ENCODE data around the gene KCNJ12. TPM values are rescaled to one million over a fixed set of nuclear protein-coding genes. Genes with fewer than 3 reads are reported as not detected.
A peak's percentile ranks its signal among the peaks of the same experiment; 100 is the strongest.

KCNJ12 gene
- total RNA-seq, 4 donors from 2014 or later = 0.94 to 1.7 TPM; not detected in 2

DNA sequence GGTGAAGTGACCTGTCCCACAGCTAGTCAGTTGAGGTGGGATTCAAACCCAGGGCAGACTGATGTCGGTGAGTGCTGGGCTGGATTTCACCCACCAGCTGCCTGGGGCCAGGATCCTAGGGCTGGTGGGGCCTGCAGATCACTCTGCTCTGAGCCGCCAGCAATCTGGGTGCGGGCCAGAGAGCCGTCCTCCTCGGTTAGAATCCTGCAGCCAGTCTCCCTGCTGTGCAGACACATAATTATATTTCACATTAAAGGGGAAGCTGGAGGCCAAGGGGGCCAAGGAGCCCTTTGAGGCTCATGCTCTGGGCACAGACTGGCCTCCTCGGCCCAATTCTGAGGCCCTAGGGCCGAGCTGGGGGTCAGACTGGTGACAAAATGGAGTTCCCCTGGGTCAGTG is 996 bp upstream of the KCNJ12 start:
- TF ChIP-seq, protein P1, sequence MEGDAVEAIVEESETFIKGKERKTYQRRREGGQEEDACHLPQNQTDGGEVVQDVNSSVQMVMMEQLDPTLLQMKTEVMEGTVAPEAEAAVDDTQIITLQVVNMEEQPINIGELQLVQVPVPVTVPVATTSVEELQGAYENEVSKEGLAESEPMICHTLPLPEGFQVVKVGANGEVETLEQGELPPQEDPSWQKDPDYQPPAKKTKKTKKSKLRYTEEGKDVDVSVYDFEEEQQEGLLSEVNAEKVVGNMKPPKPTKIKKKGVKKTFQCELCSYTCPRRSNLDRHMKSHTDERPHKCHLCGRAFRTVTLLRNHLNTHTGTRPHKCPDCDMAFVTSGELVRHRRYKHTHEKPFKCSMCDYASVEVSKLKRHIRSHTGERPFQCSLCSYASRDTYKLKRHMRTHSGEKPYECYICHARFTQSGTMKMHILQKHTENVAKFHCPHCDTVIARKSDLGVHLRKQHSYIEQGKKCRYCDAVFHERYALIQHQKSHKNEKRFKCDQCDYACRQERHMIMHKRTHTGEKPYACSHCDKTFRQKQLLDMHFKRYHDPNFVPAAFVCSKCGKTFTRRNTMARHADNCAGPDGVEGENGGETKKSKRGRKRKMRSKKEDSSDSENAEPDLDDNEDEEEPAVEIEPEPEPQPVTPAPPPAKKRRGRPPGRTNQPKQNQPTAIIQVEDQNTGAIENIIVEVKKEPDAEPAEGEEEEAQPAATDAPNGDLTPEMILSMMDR (IDR thresholded peaks at IDR 0.05) = no peak
- TF ChIP-seq POLR2A (IDR thresholded peaks at IDR 0.05) = no peak
- peaks cover 0 to 29% (median 13%) of the 10 kb centered on the region in 4 donors for H3K4me1 ChIP-seq
- H3K4me3 ChIP-seq = no peak overlapping the region
- no peak overlapping the region for H3K27ac ChIP-seq
- DNase-seq = no peak
- H3K9me3 ChIP-seq = no peaks in the 10 kb centered on the region
- no peaks in the 10 kb centered on the region for H3K36me3 ChIP-seq
- peaks cover 0 to 21% of the 10 kb centered on the region in 2 donors for H3K27me3 ChIP-seq

DNA sequence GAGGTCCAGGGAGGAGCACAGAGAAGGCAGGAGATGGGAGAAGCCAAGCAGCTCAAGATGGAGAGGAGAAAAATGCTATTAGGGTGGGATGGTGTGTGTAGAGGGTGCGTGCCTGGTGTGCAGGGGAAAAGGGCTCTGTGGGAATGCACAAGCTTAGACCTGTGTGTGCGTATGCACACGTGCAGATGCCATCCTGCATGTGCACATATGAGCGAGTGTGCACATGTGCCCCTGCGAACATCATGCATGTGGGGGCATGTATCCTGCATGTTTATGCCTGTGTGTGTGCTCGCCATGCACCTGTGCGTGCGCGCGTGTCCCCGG is 438 bp upstream of the KCNJ12 start:
- Histone ChIP-seq H3K27me3 (peaks cover 0 to 21% of the 10 kb centered on the region in 2 donors), H3K4me3 (no peak overlapping the region), H3K4me1 (peaks cover 0 to 29% (median 13%) of the 10 kb centered on the region in 4 donors)

DNA sequence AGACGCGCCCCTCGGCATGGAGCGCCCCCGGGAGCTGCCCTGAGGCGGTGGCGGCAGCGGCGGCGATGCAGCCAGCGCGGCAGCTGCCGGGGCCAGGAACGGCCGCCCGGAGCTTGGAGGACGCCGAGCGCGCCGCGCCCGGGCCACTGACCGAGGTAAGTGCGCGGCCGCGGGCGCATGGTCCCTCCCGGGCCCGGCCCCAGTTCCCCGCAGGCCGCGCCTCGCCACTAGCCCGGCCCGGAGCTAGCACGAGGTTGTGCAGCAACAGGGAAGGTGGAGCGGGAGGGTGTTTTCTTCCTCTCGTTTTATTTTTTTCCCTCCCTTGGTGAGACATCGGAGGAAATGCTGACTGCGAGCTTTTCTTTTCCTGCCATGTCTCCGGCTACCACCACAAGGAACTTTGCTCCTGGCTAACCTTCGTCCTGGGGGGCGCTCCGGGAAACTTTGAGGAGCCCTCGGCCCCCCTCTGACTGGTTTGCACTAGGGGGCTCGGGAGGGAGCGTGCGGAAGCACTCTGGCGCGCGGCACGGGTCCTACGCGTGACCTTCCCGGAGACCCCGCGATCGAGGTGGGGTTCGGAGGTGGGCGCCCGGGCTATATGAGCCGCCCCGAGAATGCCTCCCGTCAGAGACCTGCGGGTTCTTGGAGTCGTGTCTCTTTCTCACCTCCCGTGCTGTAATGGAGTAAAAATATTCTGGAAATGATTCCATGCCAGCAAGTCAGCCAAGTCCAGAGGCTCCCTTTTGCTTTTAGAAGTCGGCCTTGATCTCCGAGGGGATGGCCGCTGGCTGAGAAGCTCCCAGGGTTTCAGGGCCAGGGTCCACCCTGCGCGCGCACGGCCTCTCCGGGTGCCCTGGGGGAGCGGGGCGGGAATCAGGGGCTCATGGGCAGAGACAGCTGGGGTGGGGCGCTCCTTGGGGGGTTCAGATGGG is 868 bp downstream of the KCNJ12 start:
- peaks cover 0 to 21% of the 10 kb centered on the region in 2 donors for H3K27me3 ChIP-seq
- peak overlapping the region; percentile 8 to 48 (median 38) for H3K4me3 ChIP-seq
- H3K27ac ChIP-seq = no peak overlapping the region

More for the DNA sequence above, 438 bp upstream of the KCNJ12 start:
- Histone ChIP-seq H3K9me3 (no peaks in the 10 kb centered on the region), H3K27ac (no peak overlapping the region), H3K36me3 (no peaks in the 10 kb centered on the region)
- TF ChIP-seq POLR2A (IDR thresholded peaks at IDR 0.05) = no peak
- TF ChIP-seq, protein P1 (IDR thresholded peaks at IDR 0.05) = no peak
- DNase-seq = no peak

DNA sequence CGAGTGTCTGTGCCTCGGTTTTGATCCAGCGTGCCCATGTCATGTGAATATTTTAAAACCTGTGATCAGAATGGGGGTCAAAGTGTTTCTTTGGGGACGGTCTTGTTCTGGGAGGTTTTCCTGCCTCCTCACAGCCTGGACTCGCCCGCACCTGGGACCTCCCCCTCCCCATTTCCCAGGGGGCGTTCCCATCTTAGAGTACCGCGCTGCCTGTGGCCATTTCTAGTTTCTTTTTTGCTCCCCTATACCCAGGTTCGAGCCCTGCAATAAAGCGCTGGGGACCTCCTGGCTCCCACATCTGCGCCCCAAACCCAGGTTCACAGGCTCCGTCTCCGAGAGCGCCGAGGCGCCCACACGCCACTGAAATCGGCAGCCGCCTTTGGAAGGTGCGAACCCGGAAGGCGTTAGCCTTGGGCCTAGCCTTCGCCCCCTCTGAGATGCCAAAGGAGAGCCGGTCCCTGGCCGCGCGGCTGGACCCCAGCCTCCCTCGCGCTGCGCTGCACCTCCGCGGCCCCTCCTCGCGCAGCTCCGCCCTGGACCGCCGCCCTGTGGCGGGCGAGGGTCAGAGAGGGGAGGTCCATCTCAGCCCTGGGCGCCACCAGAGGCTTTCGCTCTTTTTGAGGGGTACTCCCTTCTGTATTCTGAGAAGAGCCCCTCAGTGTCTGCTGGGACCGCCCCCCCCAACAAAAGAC is 1.7 kb downstream of the KCNJ12 start:
- no peak for DNase-seq
- TF ChIP-seq, protein P1 (IDR thresholded peaks at IDR 0.05) = no peak
- TF ChIP-seq POLR2A (IDR thresholded peaks at IDR 0.05) = no peak
- H3K4me3 ChIP-seq = peak overlapping the region; percentile 8 to 48 (median 29)
- H3K4me1 ChIP-seq = peaks cover 0 to 29% (median 13%) of the 10 kb centered on the region in 4 donors
- H3K36me3 ChIP-seq = no peaks in the 10 kb centered on the region
- no peak overlapping the region for H3K27ac ChIP-seq
- H3K27me3 ChIP-seq = peaks cover 0 to 21% of the 10 kb centered on the region in 2 donors
- H3K9me3 ChIP-seq = no peaks in the 10 kb centered on the region

More for the DNA sequence above, 868 bp downstream of the KCNJ12 start:
- Histone ChIP-seq H3K9me3 (no peaks in the 10 kb centered on the region), H3K4me1 (peaks cover 0 to 29% (median 13%) of the 10 kb centered on the region in 4 donors), H3K36me3 (no peaks in the 10 kb centered on the region)
- DNase-seq = no peak
- no peak for TF ChIP-seq POLR2A (IDR thresholded peaks at IDR 0.05)
- TF ChIP-seq, protein P1 (IDR thresholded peaks at IDR 0.05) = no peak

DNA sequence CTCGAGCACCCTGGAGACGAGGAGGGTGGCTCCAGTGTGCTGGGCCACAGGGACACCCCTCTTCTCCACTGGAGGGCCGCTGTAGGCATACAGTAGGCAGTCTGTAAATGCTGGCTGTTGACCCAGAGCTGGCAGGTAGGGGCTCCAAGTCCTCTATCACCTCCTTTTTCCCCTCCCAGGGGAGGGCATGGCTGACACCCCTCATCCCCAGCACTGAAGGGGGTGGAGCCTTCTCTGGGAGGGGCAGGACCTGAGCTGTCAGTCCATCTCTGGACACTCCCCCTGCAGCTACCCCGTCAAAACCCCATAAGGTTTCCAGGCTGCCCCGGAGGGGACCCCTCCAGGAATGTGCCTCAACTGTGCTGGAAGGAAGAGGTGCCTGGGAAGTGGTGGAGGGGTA is 2.4 kb downstream of the KCNJ12 start:
- DNase-seq = no peak
- H3K9me3 ChIP-seq = no peaks in the 10 kb centered on the region
- no peaks in the 10 kb centered on the region for H3K36me3 ChIP-seq
- TF ChIP-seq, protein P1 (IDR thresholded peaks at IDR 0.05) = no peak
- no peak for TF ChIP-seq POLR2A (IDR thresholded peaks at IDR 0.05)
- H3K4me3 ChIP-seq = no peak overlapping the region
- no peak overlapping the region for H3K27ac ChIP-seq
- H3K4me1 ChIP-seq = peaks cover 0 to 29% (median 13%) of the 10 kb centered on the region in 4 donors
- H3K27me3 ChIP-seq = peaks cover 0 to 21% of the 10 kb centered on the region in 2 donors

Measured in Peyer's patch (tissue), 4 donors.